Gastrocnemius medialis (tissue), 4 donors: ENCODE results near the gene CDC42EP5. TPM values are rescaled to one million over a fixed set of nuclear protein-coding genes. Genes with fewer than 3 reads are reported as not detected.

ENCODE experiments used
- ATAC-seq, 2 donors: fragments of 150-250 bp; one replicate each; pipeline ENCODE4 v1.9.1; 2016
- DNase-seq, 2 donors: peaks; one replicate each; pipeline ENCODE4 v3.0.0-alpha.2; 2019
- H3K27ac ChIP-seq, 4 donors: fragments of 200-600 bp; sonication (generic); 1 replicate in 1 of 4; 2 replicates in 3 of 4; pipeline ENCODE4 v1.5.1; 2016 to 2018; ENCODE audit warnings: mild to moderate bottlenecking in 2 of 4, moderate library complexity in 1 of 4
- H3K27me3 ChIP-seq, 3 donors: fragments of 200-600 bp; sonication (generic) in 2 of 3; 1 replicate in 1 of 3; 2 replicates in 2 of 3; pipeline versions ENCODE4 v1.5.1 to v1.6.0; 2016 to 2019; ENCODE audit warnings: mild to moderate bottlenecking in 1 of 3, moderate library complexity in 1 of 3
- H3K36me3 ChIP-seq, 2 donors: fragments of 200-600 bp; sonication (generic) in 1 of 2; one replicate each; pipeline ENCODE4 v1.5.1; 2017 to 2018
- H3K4me1 ChIP-seq, 2 donors: fragments of 200-600 bp; sonication (generic) in 1 of 2; one replicate each; pipeline ENCODE4 v1.5.1; 2016 to 2017; ENCODE audit warnings: mild to moderate bottlenecking in 2 of 2
- H3K4me3 ChIP-seq, 4 donors: fragments of 200-600 bp; sonication (generic) in 3 of 4; 1 replicate in 1 of 4; 2 replicates in 3 of 4; pipeline ENCODE4 v1.5.1; 2016 to 2019; ENCODE audit warnings: mild to moderate bottlenecking in 2 of 4
- H3K9me3 ChIP-seq, 3 donors: fragments of 200-600 bp; sonication (generic) in 2 of 3; 1 replicate in 1 of 3; 2 replicates in 2 of 3; pipeline ENCODE4 v1.5.1; 2016 to 2019
- POLR2A ChIP-seq, 2 donors: fragments of 450-650 bp; IDR thresholded peaks; one replicate each; pipeline ENCODE4 v1.6.1; 2017; ENCODE audit warnings: antibody characterized with exemption in 2 of 2, mild to moderate bottlenecking in 2 of 2, moderate library complexity in 2 of 2
- in situ Hi-C, 4 donors: fragments of 200-750 bp; cut with MboI; loops; one replicate each; pipeline versions ENCODE4 v1.15.0 to v1.8.0; 2017; ENCODE audit warnings: low sequenced_read_pairs in 4 of 4
- intact Hi-C: fragments of 100-400 bp; cut with DNase I; formaldehyde crosslinking; loops from one replicate; pipeline ENCODE4 v1.15.1; 2023; ENCODE audit warnings: low total_unique reads
- total RNA-seq, 4 donors: library from RNA; depleted of rRNA; stranded (reverse); fragments of >200 nt; gene quantifications; one replicate each; pipeline versions ENCODE4 v1.1.0 to v1.2.3, GENCODE V29; 2016
- TF ChIP-seq, protein P1 (sequence below), 5 experiments: fragments of 450-650 bp in 3 of 5; fragments of 200-600 bp in 2 of 5; sonication (generic) in 2 of 5; IDR thresholded peaks in 4 of 5; conservative IDR thresholded peaks in 1 of 5; 1 replicate in 4 of 5; 2 replicates in 1 of 5; pipeline ENCODE4 v1.5.1; 2016 to 2019; ENCODE audit warnings: antibody characterized with exemption in 5 of 5, mild to moderate bottlenecking in 3 of 5, moderate library complexity in 3 of 5

Gene CDC42EP5
- total RNA-seq, 4 donors from 2014 or later, result 0.83 to 4.6 (median 4.2) TPM; not detected in 1

DNA sequence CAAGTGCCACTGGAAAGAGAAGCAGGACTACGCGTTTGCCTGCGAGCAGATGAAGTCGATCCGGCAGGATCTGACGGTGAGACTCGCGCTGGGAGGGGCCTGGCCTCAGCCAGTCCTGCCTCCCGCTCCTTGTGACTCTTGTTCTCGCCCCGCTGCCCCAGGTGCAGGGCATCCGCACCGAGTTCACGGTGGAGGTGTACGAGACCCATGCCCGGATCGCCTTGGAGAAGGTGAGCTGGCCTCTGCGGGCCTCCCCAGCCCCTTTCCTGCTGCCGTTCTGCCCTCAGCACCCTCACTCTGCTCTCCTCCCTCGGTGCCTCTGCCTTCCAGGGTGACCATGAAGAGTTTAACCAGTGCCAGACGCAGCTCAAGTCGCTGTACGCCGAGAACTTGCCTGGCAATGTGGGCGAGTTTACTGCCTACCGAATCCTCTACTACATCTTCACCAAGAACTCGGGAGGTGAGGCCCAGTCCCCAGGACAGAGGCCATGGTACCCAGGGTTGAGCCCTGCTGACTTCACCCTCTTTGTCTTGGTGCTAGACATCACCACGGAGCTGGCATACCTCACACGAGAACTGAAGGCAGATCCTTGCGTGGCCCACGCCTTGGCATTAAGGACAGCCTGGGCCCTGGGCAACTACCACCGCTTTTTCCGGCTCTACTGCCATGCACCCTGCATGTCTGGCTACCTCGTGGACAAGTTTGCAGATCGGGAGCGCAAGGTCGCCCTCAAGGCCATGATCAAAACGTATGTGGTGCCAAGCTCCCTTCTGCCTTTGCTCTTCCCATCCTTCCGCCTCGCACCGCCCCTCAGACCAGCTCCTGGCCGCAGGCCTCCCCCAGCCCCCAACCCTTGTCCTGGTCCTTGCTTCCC lies 15.1 kb downstream of the CDC42EP5 start:
- Histone ChIP-seq H3K9me3 (no peaks in the 10 kb centered on the region), H3K4me1 (peaks cover 7 to 16% of the 10 kb centered on the region in 2 donors), H3K36me3 (peaks cover 9 to 91% of the 10 kb centered on the region in 2 donors), H3K27ac (no peak overlapping the region), H3K4me3 (no peak overlapping the region), H3K27me3 (no peaks in the 10 kb centered on the region)
- intact Hi-C loops, result no loop called here
- in situ Hi-C loops, result loop anchor here in 1 of 4 donors (10.0 kb wide), 1 partner anchor 253 kb away; the partner anchor contains the start of gene RPS9
- no peak for ATAC-seq
- DNase-seq, result no peak
- TF ChIP-seq POLR2A (IDR thresholded peaks at IDR 0.05), result no peak
- TF ChIP-seq, protein P1, sequence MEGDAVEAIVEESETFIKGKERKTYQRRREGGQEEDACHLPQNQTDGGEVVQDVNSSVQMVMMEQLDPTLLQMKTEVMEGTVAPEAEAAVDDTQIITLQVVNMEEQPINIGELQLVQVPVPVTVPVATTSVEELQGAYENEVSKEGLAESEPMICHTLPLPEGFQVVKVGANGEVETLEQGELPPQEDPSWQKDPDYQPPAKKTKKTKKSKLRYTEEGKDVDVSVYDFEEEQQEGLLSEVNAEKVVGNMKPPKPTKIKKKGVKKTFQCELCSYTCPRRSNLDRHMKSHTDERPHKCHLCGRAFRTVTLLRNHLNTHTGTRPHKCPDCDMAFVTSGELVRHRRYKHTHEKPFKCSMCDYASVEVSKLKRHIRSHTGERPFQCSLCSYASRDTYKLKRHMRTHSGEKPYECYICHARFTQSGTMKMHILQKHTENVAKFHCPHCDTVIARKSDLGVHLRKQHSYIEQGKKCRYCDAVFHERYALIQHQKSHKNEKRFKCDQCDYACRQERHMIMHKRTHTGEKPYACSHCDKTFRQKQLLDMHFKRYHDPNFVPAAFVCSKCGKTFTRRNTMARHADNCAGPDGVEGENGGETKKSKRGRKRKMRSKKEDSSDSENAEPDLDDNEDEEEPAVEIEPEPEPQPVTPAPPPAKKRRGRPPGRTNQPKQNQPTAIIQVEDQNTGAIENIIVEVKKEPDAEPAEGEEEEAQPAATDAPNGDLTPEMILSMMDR (IDR thresholded peaks at IDR 0.05 in 4 of 5, conservative IDR thresholded peaks at IDR 0.05 in 1 of 5), result no peak

DNA sequence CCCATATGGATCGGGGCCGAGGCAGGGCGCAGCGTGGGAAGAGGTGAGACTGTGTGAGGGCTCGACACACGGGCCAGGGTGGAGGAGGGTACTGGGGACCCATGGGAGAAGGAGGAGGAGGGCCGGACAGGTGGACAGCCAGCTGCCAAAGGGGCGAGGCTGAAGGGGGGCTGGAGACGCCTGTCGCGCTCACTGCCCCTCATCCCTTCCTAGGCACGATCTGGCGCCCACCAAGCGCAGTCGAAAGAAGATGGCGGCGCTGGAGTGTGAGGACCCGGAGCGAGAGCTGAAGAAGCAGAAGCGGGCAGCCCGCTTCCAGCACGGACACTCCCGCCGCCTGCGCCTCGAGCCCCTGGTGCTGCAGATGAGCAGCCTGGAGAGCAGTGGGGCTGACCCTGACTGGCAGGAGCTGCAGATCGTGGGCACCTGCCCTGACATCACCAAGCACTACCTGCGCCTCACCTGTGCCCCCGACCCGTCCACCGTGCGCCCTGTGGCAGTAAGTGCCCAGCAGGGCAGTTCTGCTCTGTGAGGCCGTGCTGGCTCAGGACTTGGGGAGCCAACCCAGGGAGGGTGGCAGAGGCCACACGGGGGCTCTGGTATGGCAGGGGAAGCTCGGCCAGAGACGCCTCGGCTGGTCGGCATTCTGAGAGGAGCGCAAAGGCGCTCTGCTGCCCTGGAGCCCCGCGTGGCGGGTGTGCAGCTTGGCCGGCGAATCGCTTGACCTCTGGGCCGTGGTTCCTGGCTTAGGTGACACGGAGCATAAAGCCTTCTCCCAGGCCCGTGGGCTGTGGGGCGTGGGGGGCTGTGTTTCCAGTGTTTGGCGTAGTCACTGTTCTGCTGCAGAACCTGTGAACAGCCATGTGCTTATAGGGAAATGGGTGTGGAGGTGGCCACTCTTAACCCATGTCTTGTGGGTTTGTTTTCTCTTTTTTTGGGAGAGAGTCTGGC lies 16.4 kb downstream of the CDC42EP5 start:
- peaks cover 0 to 5% of the 10 kb centered on the region in 2 donors for H3K4me1 ChIP-seq
- no peak overlapping the region for H3K4me3 ChIP-seq
- DNase-seq, result no peak
- H3K36me3 ChIP-seq, result peaks cover 9 to 100% of the 10 kb centered on the region in 2 donors
- no peaks in the 10 kb centered on the region for H3K9me3 ChIP-seq
- no peaks in the 10 kb centered on the region for H3K27me3 ChIP-seq
- ATAC-seq, result no peak
- TF ChIP-seq, protein P1 (IDR thresholded peaks at IDR 0.05 in 4 of 5, conservative IDR thresholded peaks at IDR 0.05 in 1 of 5), result no peak
- no peak for TF ChIP-seq POLR2A (IDR thresholded peaks at IDR 0.05)
- in situ Hi-C loops (loop anchor here in 1 of 4 donors (10.0 kb wide), 1 partner anchor 252 kb away; the partner anchor contains the start of gene RPS9), intact Hi-C loops (no loop called here)
- no peak overlapping the region for H3K27ac ChIP-seq

DNA sequence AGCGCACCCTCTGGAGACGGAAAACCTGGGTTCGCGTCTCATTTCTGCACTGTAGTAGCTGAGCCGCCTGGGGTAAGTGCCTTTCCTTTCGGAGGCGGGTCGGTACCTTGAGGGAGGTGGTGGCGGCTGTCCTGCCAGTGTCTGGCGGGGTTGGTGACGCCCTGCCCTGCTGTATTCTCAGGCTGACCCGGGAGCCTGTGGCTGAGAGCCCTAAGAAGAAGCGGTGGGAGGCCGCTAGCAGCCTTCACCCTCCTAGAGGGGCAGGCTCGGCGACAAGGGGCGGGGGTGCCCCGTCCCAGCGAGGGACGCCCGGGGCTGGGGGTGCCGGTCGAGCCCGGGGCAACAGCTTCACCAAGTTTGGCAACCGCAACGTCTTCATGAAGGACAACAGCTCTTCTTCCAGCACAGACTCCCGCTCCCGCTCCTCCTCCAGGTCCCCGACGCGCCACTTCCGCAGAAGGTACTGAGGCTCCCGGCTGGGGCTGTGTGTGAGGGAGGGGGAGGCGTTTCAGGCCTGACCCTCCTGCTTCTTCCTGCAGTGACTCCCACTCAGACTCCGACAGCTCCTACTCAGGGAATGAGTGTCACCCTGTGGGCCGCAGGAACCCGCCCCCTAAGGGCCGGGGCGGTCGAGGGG lies 17.2 kb downstream of the CDC42EP5 start:
- Histone ChIP-seq H3K27me3 (no peaks in the 10 kb centered on the region), H3K36me3 (peaks cover 9 to 100% of the 10 kb centered on the region in 2 donors), H3K4me1 (peaks cover 8 to 9% of the 10 kb centered on the region in 2 donors), H3K27ac (no peak overlapping the region), H3K9me3 (no peaks in the 10 kb centered on the region), H3K4me3 (no peak overlapping the region)
- intact Hi-C loops (no loop called here), in situ Hi-C loops (loop anchor here in 1 of 4 donors (10.0 kb wide), 1 partner anchor 251 kb away; the partner anchor contains the start of gene RPS9)
- TF ChIP-seq, protein P1 (IDR thresholded peaks at IDR 0.05 in 4 of 5, conservative IDR thresholded peaks at IDR 0.05 in 1 of 5), result no peak
- no peak for TF ChIP-seq POLR2A (IDR thresholded peaks at IDR 0.05)
- ATAC-seq (no peak), DNase-seq (no peak)
